ENCODE data around the gene IGFALS.

GRCh38 chr16:1761751-1762150, 31.8 kb downstream of the IGFALS start:
- TF ChIP-seq CTCF (IDR thresholded peaks at IDR 0.05) (no peak), POLR2A (IDR thresholded peaks at IDR 0.05) (no peak)

Data from Peyer's patch (tissue), 4 donors.